ENCODE results near the gene KCTD3.

The KCTD3 gene

GRCh38 chr1:215635827-215636226 lies 68.7 kb downstream of the KCTD3 start:
- no peak for DNase-seq (ENCODE audit: low read depth)
- no peak overlapping the region for H3K4me3 ChIP-seq (ENCODE audit: low read depth, low read length)
- TF ChIP-seq CTCF (IDR thresholded peaks at IDR 0.05; ENCODE audit: control insufficient read depth, extremely low read depth, insufficient read depth), result no peak

GRCh38 chr1:215636258-215636965 lies 69.3 kb downstream of the KCTD3 start:
- no peak for TF ChIP-seq CTCF (IDR thresholded peaks at IDR 0.05; ENCODE audit: control insufficient read depth, extremely low read depth, insufficient read depth)
- peak overlapping the region; percentile 11; the same call in 1 of the 2 replicates for H3K4me3 ChIP-seq (ENCODE audit: low read depth, low read length)
- no peak for DNase-seq (ENCODE audit: low read depth)

- TF ChIP-seq CTCF (IDR thresholded peaks at IDR 0.05; ENCODE audit: control insufficient read depth, extremely low read depth, insufficient read depth), result no peak
- peak overlapping the region; percentile 11; the same call in 1 of the 2 replicates for H3K4me3 ChIP-seq (ENCODE audit: low read depth, low read length)
- peak; percentile 96 for DNase-seq (ENCODE audit: low read depth)
Observed at GRCh38 chr1:215637041-215637573, 70.0 kb downstream of the KCTD3 start.

GRCh38 chr1:215640429-215641148 lies 73.5 kb downstream of the KCTD3 start:
- no peak for TF ChIP-seq CTCF (IDR thresholded peaks at IDR 0.05; ENCODE audit: control insufficient read depth, extremely low read depth, insufficient read depth)
- no peak for DNase-seq (ENCODE audit: low read depth)
- no peak overlapping the region for H3K4me3 ChIP-seq (ENCODE audit: low read depth, low read length)

- no peak overlapping the region for H3K4me3 ChIP-seq (ENCODE audit: low read depth, low read length)
- no peak for TF ChIP-seq CTCF (IDR thresholded peaks at IDR 0.05; ENCODE audit: control insufficient read depth, extremely low read depth, insufficient read depth)
- no peak for DNase-seq (ENCODE audit: low read depth)
Observed at GRCh38 chr1:215643592-215644321, 76.7 kb downstream of the KCTD3 start.

GRCh38 chr1:215645182-215645581 lies 78.1 kb downstream of the KCTD3 start:
- TF ChIP-seq CTCF (IDR thresholded peaks at IDR 0.05; ENCODE audit: control insufficient read depth, extremely low read depth, insufficient read depth), result no peak
- no peak overlapping the region for H3K4me3 ChIP-seq (ENCODE audit: low read depth, low read length)
- DNase-seq (ENCODE audit: low read depth), result no peak

All from LNCaP clone FGC (cell line).